SH-SY5Y (cell line): Measurements from ENCODE around the gene TMED8.

Source experiments
- GATA2 ChIP-seq: IDR thresholded peaks from 2 replicates; pipeline ENCODE4 v1.6.1; 2011; ENCODE audit warnings: mild to moderate bottlenecking, low read depth, low read length
- GATA3 ChIP-seq: IDR thresholded peaks from 2 replicates; pipeline ENCODE4 v1.6.1; 2011; ENCODE audit warnings: low read depth, mild to moderate bottlenecking, low read length, moderate library complexity

DNA sequence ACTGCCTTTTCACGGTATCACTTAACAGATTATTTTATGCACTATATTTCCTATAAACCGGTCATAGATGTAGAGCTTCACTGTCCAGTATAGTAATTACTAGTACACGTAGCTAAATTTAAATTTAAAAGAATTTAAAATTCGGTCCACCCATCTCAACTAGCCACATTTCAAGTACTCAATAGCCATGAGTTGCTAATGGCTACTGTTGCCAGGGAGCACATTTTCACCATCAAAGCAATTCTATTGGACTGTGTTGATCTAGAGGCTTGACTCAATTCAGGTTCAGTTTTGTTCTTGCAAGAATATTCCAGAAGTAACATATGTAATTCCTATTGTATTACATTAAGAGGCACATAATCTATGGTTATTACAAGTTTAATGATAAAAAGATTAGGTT, 20.0 kb downstream of the TMED8 start:
- no peak for TF ChIP-seq GATA2
- TF ChIP-seq GATA3, result no peak
